HUDEP-2 (cell line): Measurements from ENCODE around the gene NSL1.

Experiments used
- DNase-seq, 76 experiments: peaks; one replicate each; lab custom pipeline; 2025; ENCODE audit not compliant: unreplicated experiment in 76 of 76; lab: John Stamatoyannopoulos, UW

The NSL1 gene

DNA sequence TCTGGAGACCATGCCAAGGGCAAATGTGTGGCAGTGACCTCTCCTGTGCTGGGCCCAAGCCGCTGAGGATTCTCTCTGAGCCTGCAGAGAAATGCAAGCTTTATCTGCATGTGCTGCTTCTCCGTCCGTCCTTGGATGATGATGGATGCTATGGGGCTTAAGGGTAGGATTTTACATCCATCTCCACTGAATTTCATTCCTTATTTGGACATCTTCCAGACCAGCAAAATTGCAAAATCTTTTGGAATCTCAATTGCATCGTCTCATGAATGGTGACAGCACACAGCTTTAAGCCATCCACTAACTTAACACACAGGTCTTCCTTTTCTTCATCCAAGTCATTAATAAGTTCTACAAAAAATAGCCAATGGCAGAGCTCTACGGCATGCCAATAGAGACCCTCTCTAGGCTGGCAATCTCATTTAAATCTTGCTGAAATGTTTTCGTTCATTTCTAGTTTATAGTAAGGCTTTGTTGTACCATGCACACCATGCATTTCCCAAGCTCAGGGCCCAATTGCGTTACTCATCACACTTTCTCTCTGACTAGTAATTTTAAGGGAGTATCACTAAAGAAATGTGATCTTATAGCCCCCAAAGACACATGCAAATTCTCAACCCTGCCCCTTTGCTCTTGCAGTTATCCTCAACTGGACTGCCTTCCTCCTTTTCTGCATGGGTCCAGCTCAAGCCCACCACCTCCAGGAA is 103.1 kb downstream of the NSL1 start:
- DNase-seq = no peak

DNA sequence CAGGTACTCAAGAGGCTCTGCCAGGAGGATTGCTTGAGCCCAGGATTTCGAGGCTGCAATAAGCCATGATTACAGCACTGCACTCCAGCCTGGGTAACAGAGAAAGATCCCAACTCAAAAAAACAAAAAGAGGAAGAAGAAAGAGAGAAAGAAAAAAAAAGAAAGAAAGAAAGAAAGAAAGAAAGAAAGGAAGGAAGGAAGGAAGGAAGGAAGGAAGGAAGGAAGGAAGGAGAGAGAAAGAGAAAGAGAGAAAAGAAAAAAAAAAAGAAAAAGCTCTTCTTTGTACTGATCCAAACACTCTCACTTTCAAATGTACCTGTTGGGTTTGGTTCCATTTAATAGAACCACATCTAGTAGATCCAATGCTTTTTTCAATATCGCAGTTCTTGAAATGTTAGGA is 103.8 kb downstream of the NSL1 start:
- DNase-seq = no peak

- DNase-seq = no peak
These were observed 105.0 kb downstream of the NSL1 start for GRCh38 chr1:212686591-212686990.

GRCh38 chr1:212686069-212686468 is 105.5 kb downstream of the NSL1 start:
- DNase-seq = no peak

DNA sequence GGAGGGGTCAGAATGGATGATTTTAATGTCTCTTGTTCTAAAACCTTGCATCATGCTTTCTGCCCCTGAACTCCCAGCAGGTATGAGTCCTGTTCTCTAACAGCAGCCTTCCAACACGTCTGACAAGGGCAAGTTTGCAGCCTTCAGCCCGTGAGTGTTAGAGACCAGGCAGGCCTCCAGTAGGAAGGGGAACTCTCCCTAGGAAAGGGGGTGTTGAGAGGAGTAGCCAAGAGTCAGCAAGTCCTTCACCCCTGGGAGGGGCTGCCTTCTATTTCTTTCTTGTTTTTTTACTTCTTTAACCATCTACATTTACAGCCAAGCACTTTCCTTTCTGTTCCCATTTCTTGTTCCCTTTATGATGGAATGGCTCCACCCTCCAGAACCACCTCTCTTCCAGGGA is 106.1 kb downstream of the NSL1 start:
- DNase-seq = no peak

DNA sequence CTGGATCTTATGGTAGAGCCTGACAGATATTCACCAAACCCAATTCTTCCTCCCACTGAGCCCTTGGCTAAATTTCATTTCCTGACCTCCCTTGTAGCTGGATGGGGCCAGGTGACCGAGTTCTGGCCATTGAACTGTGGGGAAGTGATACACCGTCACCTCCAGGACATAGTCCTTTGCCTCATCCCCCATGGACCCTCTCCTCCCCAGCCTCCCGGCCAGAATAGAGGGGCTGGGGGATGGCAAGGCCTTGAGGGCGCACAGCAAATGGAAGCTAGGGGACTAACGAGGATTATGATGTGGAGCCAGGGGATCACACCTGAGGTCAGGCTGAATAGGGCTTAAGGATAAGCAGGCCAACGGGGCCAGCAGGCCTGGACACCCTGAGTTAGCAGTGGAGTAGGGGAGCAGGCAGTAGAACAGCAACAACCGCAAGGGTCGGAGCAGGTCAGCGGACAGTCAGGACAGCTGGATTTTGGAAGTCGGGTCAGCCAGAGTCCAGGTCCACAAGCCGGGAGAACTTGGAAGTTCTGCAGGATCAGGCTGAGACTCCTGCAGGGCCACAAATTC is 107.0 kb downstream of the NSL1 start:
- DNase-seq = no peak

DNA sequence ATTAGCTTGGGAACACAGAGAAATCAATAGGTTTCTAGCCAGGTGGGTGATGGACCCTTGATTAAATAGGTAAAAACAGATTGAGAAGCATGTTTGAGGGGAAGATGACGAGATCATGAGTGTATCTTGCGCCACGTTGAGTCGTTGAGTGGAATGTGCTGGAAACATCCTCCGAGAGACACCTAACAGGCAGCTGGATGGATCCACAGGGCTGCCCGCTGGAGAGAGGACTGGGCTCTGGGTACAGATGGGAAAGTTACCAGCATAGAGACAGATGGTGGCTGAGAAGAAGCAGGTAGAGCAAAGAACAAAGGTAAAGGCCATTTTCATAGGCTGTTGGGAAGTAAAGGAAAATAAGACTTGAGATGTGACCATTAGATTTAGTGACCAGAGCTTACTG is 107.5 kb downstream of the NSL1 start:
- no peak for DNase-seq

DNA sequence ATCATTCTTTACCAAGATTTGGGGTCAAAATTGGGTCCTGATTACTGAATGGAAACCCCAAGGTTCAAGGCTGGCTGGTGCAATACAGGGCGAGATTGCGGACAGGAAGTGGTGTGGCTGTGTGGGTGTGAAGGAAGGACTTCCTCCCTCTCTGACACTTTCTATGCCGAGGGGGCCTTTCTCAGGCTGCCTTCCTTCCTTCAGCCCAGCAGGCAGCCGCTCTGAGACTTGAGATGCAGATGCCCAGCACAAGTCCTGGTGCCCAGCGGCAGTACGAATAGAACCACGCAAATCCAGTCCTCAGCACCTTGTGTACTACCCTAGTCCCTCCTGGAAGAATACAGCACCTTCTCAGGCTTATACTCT is 108.2 kb downstream of the NSL1 start:
- DNase-seq = no peak

DNA sequence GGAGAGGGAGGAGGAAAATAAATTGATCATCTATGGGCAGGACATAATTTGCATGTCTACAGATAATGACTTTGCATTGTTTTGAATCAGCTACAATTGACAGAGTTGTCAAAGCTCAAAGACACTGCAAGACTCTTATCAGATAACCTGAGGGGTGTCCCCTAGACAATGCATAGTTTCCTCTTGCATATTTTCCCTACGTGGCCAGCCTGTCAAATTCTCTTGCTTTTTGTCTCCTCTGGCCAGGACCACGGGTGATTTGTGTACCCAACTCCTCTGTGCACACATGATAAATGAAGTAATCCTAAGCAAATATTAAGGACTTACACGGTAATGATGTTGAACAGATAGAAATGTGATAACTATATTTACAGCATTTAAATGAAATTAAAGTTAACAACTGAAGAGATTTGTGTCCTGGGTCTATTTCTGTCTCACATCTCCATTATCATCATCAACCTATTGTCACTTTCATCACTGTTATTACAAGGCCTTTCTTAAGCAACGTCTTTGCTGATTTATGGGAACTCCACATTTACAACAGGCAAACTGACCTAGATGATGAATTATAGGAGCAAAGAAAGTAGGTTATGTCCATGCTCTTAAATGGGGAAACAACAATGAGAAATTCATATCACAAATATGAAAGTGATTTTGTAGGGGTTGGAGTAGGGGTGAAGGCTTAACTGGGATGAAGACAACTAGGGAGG is 110.7 kb downstream of the NSL1 start:
- DNase-seq = no peak

- DNase-seq = no peak
These were observed 112.8 kb downstream of the NSL1 start for GRCh38 chr1:212678456-212679410.

- no peak for DNase-seq
These were observed 114.0 kb downstream of the NSL1 start for GRCh38 chr1:212677573-212677972.

- DNase-seq = no peak
These were observed 114.4 kb downstream of the NSL1 start for GRCh38 chr1:212677136-212677535.
